HG02973 (cell line): Measurements from ENCODE around the gene TREML4.

Experiments
- ATAC-seq: cut with Tn5 transposase; IDR thresholded peaks from one replicate; pipeline ENCODE4 v1.9.1; 2021; ENCODE audit warnings: moderate library complexity; ENCODE audit not compliant: unreplicated experiment

Gene TREML4

DNA sequence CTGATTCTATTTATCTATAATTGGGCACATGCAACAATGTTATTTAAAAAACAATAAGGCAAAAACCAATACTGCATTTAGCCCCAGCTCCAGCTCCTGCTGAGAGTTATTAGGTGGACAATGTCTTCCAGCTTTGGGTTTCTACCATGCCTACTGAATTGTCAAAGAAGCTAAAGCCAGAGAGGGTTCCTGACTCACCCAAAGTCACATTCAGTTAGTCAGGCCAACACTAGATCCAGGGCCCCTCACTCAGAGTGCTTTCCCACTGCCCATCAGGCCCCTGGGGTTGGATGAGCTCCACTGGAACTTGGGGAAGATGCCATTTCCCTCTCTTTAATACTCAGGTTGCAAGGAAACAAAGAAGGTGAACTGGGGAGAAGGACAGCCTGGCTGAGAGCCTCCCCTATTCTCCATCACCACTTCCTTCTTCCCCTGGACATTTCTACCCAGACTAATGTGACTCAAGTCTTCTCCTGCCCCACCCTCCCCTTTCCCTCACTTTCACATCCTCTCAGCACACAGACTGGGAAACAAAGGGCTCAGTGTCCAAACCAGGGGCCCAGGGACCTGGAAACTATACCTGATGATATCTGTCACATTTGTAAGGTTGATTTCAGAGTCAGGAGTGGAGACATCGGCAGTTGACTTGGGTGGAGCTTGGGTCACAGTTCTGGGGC, 52.4 kb downstream of the TREML4 start:
- no peak for ATAC-seq

DNA sequence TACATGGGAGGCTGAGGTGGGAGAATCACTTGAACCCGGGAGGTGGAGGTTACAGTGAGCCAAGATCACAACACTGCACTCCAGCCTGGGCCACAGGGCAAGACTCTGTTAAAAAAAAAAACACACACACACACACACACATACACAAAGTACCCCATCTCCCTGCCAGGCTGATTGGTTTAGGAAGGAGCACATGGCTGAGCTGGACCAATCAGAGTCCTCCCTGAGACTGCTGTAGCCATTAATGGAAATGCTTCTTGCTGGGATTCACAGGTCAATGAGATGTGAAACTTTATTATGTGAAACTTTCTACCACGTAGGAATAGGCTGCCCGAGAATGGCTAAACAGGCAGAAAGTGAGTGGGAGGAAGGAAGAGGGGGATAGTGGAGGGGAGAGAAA, 55.5 kb downstream of the TREML4 start:
- ATAC-seq = no peak

DNA sequence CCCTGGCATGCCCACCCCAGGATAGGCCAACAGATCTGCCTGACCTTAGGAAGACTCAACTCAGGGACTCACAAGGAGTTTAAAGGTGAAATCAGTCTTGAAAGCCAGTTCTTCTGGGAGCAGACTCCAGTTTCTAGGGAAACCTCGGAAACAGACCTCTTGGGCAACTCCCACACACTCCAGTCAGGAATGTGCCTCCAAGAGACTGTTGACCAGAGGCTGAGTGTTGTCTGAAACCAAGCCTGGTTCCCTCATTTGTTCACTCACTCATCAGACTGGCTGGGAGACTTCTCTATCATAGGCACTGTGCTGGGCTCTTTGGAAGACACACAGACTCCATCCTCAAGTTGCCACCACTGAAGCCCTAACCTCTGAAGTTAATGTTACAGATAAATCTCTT, 56.6 kb downstream of the TREML4 start:
- no peak for ATAC-seq

DNA sequence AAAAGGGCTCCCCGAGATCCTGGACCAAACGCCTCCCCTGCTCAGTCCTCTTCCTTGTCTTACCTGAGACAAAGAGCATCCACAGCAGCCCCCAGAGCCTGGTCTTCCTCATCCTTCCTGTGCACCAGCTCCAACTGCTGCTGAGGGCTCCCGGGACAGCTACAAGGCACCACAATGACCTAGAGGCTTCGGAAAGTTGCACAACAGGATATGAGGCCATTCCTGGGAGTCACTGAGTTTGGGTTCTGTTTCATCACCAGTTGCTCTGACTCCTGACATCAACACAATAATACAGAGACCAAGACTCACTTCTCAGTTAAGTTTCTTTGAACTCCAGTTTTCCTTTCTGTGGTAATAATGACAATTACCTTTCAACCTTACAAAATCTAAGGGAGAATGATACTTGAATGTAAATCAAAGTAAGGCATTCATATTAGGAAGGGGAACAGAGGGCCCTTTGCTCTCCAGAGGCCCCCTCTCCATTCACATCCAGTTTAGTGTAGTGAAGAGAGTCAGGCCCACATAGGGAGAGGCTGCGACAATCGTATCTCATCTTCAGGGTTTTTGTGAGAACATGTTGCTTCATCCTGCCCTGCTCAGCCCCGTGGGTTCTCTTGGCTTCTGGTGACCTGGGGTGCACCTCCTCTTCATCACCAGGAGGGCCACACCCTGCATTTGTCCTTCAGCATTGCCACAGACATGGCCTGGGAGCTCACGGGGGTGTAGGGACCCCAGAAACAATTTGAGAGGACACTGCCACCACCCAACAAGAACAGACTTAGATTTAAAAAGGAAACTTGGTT, 58.6 kb downstream of the TREML4 start, which contains the start of gene TREM1:
TSS of gene TREM1 (minus strand) at position 139 of the 803 bp plus-strand sequence. CDS start at position 112, 27 bp downstream.
- ATAC-seq = no peak

DNA sequence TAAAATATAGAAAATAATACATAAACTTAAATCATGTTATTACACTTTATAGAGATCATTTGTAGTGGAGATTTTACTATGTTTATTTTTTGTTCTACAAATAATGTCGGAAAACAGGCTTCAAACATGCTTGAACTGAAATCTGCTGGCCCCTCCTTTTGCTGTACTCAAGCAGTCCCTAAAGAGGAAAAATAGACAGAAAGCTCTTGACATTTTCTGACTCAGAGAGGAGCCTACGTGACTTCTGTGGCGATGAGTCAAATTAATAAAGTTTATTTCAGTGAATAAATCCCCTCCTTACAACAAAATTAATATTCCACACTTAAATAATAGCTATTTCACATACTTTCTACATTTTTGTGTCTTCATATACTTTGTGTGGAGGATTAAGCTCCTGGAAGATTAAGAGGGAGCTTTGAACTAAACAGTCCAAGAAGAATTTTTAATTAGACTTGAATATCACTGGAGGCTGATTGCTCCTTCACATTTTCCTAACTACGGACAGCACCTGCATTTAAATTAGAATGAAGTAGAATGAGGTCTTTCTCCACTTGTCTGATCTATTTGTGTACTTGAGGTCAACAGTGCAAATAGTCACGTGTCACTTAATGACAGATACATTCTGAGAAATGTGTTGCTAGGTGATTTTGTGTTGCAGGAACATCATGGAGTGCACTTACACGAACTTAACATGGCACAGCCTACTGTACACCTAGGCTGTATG, 60.0 kb downstream of the TREML4 start:
- ATAC-seq = peak; percentile 89
